Heart left ventricle (tissue), 13 donors: ENCODE measurements around the gene NCOR1.

Experiments
- CTCF ChIP-seq, 12 donors: fragments of 200-600 bp; sonication (generic) in 4 of 12; IDR thresholded peaks; one replicate each; pipeline versions ENCODE4 v1.5.0 to v1.8.0; 2018 to 2022; ENCODE audit warnings: antibody characterized with exemption in 12 of 12, mild to moderate bottlenecking in 5 of 12
- POLR2A ChIP-seq, 2 donors: fragments of 450-650 bp; IDR thresholded peaks; one replicate each; pipeline ENCODE4 v1.6.1; 2017; ENCODE audit warnings: antibody characterized with exemption in 2 of 2, mild to moderate bottlenecking in 2 of 2, moderate library complexity in 2 of 2
- donor health status: ischemic (EF 13 %, LVEDD 7.1; RV severe dilation, severe dysfunction).
- donor health status: DM: no; HTN: yes; CAD: no.
- donor health status: DM: no; HTN: no; CAD: no.
- donor health status: ischemic (EF 25% LVEDD 6.9; RV normal size, moderate dysfunction).
- donor health status: ischemic (EF 25% LVEDD 5.7; RV mildly dilated, moderate dysfunction).
- donor health status: ischemic (EF 35%, LVEDD 5.7; RV mildly dilated, moderate dysfunction).
- donor health status: nonischemic (EF 11% LVEDD 7.7; RV severe dilation, severe dysfunction).
- donor health status: DM: yes; HTN: yes; CAD: no.
- donor health status: PGD.
- donor health status: ischemic (EF 29% LVEDD 5.4; RV normal size, mild dysfunction).
- donor health status: nonischemic (EF 23%, LVEDD 6.1; RV moderate dilation, normal function).

DNA sequence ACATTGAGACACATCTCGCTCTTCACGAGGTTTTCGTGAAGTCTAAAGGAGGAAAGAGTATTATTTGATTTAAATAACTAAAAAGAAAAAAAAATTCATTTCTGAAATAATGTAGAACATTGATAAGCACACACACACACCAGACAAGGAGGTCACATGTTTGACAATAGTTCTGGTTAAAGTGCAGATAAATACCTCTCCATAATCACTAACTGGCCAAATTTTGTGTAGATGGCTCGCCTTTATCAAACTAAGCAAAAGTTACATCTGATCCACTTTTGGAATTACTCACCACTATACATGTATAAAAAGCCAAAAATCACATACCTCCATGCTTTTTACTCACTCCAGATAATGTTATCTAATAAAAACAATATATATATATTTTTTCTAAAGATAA, 106.5 kb downstream of the NCOR1 start:
- TF ChIP-seq CTCF (IDR thresholded peaks at IDR 0.05) = no peak
- no peak for TF ChIP-seq POLR2A (IDR thresholded peaks at IDR 0.05)
